Heart left ventricle (tissue), 16 donors: ENCODE results near the gene RPS25. TPM values are rescaled to one million over a fixed set of nuclear protein-coding genes. Genes with fewer than 3 reads are reported as not detected.

Experiments
- ATAC-seq, 4 donors: fragments of 200-7000 bp; cut with Tn5 transposase; one replicate each; pipeline ENCODE4 v1.9.1; 2020 to 2022; ENCODE audit warnings: moderate library complexity in 4 of 4, mild to moderate bottlenecking in 3 of 4, moderate number of reproducible peaks in 1 of 4
- DNase-seq, 5 donors: peaks; one replicate each; pipeline ENCODE4 v3.0.0-alpha.2; 2020
- H3K27ac ChIP-seq, 12 donors: fragments of 200-600 bp; sonication (generic) in 4 of 12; one replicate each; pipeline versions ENCODE4 v1.5.0 to v1.8.0; 2016 to 2022; ENCODE audit warnings: mild to moderate bottlenecking in 2 of 12
- H3K27me3 ChIP-seq, 9 donors: fragments of 200-600 bp; sonication (generic) in 2 of 9; one replicate each; pipeline versions ENCODE4 v1.5.1 to v1.8.0; 2016 to 2022; ENCODE audit warnings: mild to moderate bottlenecking in 3 of 9
- H3K36me3 ChIP-seq, 9 donors: fragments of 200-600 bp; sonication (generic) in 2 of 9; one replicate each; pipeline versions ENCODE4 v1.5.0 to v1.8.0; 2018 to 2022; ENCODE audit warnings: mild to moderate bottlenecking in 2 of 9
- H3K4me1 ChIP-seq, 12 donors: fragments of 200-600 bp; sonication (generic) in 4 of 12; one replicate each; pipeline versions ENCODE4 v1.5.0 to v1.8.0; 2016 to 2022; ENCODE audit warnings: mild to moderate bottlenecking in 3 of 12
- H3K4me3 ChIP-seq, 12 donors: fragments of 200-600 bp; sonication (generic) in 4 of 12; one replicate each; pipeline versions ENCODE4 v1.5.0 to v1.8.0; 2017 to 2022; ENCODE audit warnings: mild to moderate bottlenecking in 9 of 12, moderate library complexity in 4 of 12
- H3K9me3 ChIP-seq, 12 donors: fragments of 200-600 bp; sonication (generic) in 4 of 12; one replicate each; pipeline versions ENCODE4 v1.5.0 to v1.8.0; 2016 to 2022; ENCODE audit warnings: mild to moderate bottlenecking in 1 of 12
- CTCF ChIP-seq, 12 donors: fragments of 200-600 bp; sonication (generic) in 4 of 12; IDR thresholded peaks; one replicate each; pipeline versions ENCODE4 v1.5.0 to v1.8.0; 2018 to 2022; ENCODE audit warnings: antibody characterized with exemption in 12 of 12, mild to moderate bottlenecking in 5 of 12
- POLR2A ChIP-seq, 2 donors: fragments of 450-650 bp; IDR thresholded peaks; one replicate each; pipeline ENCODE4 v1.6.1; 2017; ENCODE audit warnings: antibody characterized with exemption in 2 of 2, mild to moderate bottlenecking in 2 of 2, moderate library complexity in 2 of 2
- WGBS, 4 donors: extraction: QIAGEN DNeasy Blood & Tissue Kit in 2 of 4; methylation state at CpG; one replicate each; pipeline versions ENCODE4 v1.1.5 to v1.1.7; 2013 to 2018; 5-methylcytosine and 5-hydroxymethylcytosine counted together
- intact Hi-C, 10 donors: fragments of 100-400 bp; cut with DNase I; formaldehyde crosslinking; loops; one replicate each; pipeline versions ENCODE4 v1.11.1 to v1.14.2; 2022
- polyA plus RNA-seq, 2 donors: library from polyadenylated mRNA; stranded (reverse); fragments of 200-250 nt; gene quantifications; one replicate each; pipeline ENCODE4 v1.2.3, GENCODE V29; 2013
- total RNA-seq, 9 donors: library from RNA; depleted of rRNA in 2 of 9; stranded (reverse); fragments of >200 nt in 2 of 9; fragmentation: NEBNext Ultra II Directional in 3 of 9; extraction: Animal tissue kit (Norgen Biotek cat#: 25700) in 3 of 9; gene quantifications; one replicate each; pipeline versions ENCODE4 v1.1.0 to v1.2.4, GENCODE V29; 2016 to 2023
- donor health status: ischemic (EF 13 %, LVEDD 7.1; RV severe dilation, severe dysfunction).
- donor health status: healthy with polysubstance abuse.
- donor health status: DM: no; HTN: yes; CAD: no.
- donor health status: DM: no; HTN: no; CAD: no.
- donor health status: ischemic (EF 25% LVEDD 6.9; RV normal size, moderate dysfunction).
- donor health status: ischemic (EF 25% LVEDD 5.7; RV mildly dilated, moderate dysfunction).
- donor health status: healthy.
- donor health status: DM: yes; HTN: yes; CAD: no.
- donor health status: ischemic (EF 35%, LVEDD 5.7; RV mildly dilated, moderate dysfunction).
- donor health status: nonischemic (EF 11% LVEDD 7.7; RV severe dilation, severe dysfunction).
- donor health status: DM: yes; HTN: yes; CAD: no.
- donor health status: PGD.
- donor health status: ischemic (EF 29% LVEDD 5.4; RV normal size, mild dysfunction).
- donor health status: nonischemic (EF 23%, LVEDD 6.1; RV moderate dilation, normal function).

The RPS25 gene
- total and polyA plus RNA-seq, 11 donors: 719 to 1,882 (median 849) TPM

GRCh38 chr11:119015054-119015611 lies 3.0 kb downstream of the RPS25 start:
- Histone ChIP-seq H3K9me3 (no peaks in the 10 kb centered on the region), H3K4me3 (no peak overlapping the region), H3K27me3 (no peaks in the 10 kb centered on the region), H3K36me3 (peaks cover 0 to 70% (median 67%) of the 10 kb centered on the region in 9 donors), H3K27ac (no peak overlapping the region), H3K4me1 (peaks cover 7 to 36% (median 26%) of the 10 kb centered on the region in 12 donors)
- no peak for ATAC-seq
- TF ChIP-seq CTCF (IDR thresholded peaks at IDR 0.05): peak in 1 of 12 donors; percentile 19
- TF ChIP-seq POLR2A (IDR thresholded peaks at IDR 0.05): no peak
- WGBS, 4 donors: 59 to 69% (median 68%) methylated on average over 8 of the region's 8 CpGs
- intact Hi-C loops: no loop called here
- no peak for DNase-seq

GRCh38 chr11:119014209-119014924 lies 3.8 kb downstream of the RPS25 start:
- no peak for ATAC-seq
- intact Hi-C loops: no loop called here
- TF ChIP-seq CTCF (IDR thresholded peaks at IDR 0.05) (no peak), POLR2A (IDR thresholded peaks at IDR 0.05) (no peak)
- no peak for DNase-seq
- Histone ChIP-seq H3K36me3 (peaks cover 0 to 78% (median 71%) of the 10 kb centered on the region in 9 donors), H3K27ac (no peak overlapping the region), H3K4me1 (peaks cover 1 to 28% (median 19%) of the 10 kb centered on the region in 12 donors), H3K9me3 (no peaks in the 10 kb centered on the region), H3K27me3 (no peaks in the 10 kb centered on the region), H3K4me3 (no peak overlapping the region)
- WGBS, 4 donors: 93 to 96% (median 94%) methylated on average over 17 of the region's 17 CpGs

- peaks cover 0 to 95% (median 88%) of the 10 kb centered on the region in 9 donors for H3K36me3 ChIP-seq
- 77 to 83% (median 80%) methylated on average over 3 of the region's 3 CpGs for WGBS, 4 donors
Observed at GRCh38 chr11:119012629-119013170, 5.4 kb downstream of the RPS25 start.

More at GRCh38 chr11:119012629-119013170, 5.4 kb downstream of the RPS25 start:
- intact Hi-C loops: no loop called here
- peaks cover 0 to 25% (median 18%) of the 10 kb centered on the region in 12 donors for H3K4me1 ChIP-seq
- ATAC-seq (no peak), DNase-seq (no peak)
- no peak overlapping the region for H3K27ac ChIP-seq
- no peak overlapping the region for H3K4me3 ChIP-seq
- TF ChIP-seq POLR2A (IDR thresholded peaks at IDR 0.05) (no peak), CTCF (IDR thresholded peaks at IDR 0.05) (no peak)
- no peaks in the 10 kb centered on the region for H3K9me3 ChIP-seq
- H3K27me3 ChIP-seq: no peaks in the 10 kb centered on the region
